Measurements from ENCODE around the gene LRRN2.

Gene LRRN2

DNA sequence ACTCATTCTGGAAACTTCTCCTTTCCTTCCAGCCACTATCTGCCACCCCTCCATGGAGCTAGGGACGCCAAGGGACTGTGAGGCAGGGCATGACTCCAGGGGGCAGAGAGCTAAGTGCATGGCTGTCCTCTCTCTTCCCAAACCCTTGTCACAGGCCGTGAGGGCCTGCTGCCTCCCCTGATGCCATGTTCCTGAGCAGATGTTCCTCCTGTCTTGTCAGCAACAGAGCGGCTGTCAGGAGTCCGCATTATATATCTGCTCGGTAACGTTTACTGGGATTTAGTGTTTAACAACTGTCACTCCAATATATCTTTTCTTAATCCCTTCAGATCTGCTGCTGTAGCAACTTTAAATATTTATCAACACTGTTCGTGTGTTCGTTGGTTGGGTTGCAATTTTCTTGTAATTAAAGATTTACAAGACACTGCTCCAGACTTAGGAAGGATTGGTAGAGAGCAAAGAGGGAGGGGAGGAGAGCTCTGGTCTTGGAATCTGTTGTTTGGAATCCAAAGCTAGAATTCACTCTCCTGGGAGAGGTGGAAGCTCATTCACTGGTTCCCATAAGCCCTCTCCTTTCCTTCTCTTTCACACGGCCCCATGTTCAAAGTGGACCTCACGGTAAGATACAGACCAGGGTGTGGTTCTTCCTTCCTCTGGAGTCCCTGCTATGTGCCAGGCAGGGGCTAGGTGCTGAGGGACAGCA is 93.1 kb downstream of the LRRN2 start:
- TF ChIP-seq, protein P1, sequence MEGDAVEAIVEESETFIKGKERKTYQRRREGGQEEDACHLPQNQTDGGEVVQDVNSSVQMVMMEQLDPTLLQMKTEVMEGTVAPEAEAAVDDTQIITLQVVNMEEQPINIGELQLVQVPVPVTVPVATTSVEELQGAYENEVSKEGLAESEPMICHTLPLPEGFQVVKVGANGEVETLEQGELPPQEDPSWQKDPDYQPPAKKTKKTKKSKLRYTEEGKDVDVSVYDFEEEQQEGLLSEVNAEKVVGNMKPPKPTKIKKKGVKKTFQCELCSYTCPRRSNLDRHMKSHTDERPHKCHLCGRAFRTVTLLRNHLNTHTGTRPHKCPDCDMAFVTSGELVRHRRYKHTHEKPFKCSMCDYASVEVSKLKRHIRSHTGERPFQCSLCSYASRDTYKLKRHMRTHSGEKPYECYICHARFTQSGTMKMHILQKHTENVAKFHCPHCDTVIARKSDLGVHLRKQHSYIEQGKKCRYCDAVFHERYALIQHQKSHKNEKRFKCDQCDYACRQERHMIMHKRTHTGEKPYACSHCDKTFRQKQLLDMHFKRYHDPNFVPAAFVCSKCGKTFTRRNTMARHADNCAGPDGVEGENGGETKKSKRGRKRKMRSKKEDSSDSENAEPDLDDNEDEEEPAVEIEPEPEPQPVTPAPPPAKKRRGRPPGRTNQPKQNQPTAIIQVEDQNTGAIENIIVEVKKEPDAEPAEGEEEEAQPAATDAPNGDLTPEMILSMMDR (IDR thresholded peaks at IDR 0.05; ENCODE audit: borderline replicate concordance, control extremely low read depth, extremely low read depth, insufficient read depth, missing control alignments), result no peak
- no peak for DNase-seq (ENCODE audit: low spot score)
- in situ Hi-C loops (cut with MboI; ENCODE audit: low sequenced_read_pairs, unreplicated experiment), result loop anchor here (10.0 kb wide), 1 partner anchor 82 kb away; no protein-coding TSS in a partner anchor

DNA sequence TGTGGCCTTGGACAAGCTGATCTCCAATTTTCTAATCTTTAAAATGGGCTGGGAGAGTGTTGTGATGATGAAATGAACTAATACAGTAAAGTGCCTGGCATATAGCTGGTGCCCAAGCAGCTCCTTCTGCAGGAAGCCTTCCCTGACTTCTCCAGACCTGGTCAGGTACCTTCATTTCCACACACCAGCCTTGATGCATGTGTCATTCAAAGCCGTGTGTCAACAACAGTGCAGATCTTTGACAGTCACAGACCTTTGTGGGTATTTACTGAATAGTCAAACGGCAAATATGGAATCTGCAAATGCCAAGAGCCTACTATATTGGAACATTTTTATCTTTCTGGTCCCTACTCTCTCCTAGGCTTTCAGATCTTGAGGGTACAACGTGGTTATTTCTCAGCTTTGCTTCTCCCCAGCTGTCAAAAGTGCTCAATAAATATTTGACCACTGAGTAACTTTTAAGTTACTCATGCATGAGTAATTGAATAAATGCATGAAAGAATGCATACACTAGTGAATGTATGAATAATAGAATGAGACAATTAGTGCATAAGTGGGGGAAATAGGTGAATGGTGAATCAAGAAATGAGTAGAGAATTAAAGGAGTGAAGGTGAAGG is 94.0 kb downstream of the LRRN2 start:
- TF ChIP-seq, protein P1 (IDR thresholded peaks at IDR 0.05; ENCODE audit: borderline replicate concordance, control extremely low read depth, extremely low read depth, insufficient read depth, missing control alignments), result no peak
- in situ Hi-C loops (cut with MboI; ENCODE audit: low sequenced_read_pairs, unreplicated experiment), result loop anchor here (10.0 kb wide), 1 partner anchor 83 kb away; no protein-coding TSS in a partner anchor
- no peak for DNase-seq (ENCODE audit: low spot score)

DNA sequence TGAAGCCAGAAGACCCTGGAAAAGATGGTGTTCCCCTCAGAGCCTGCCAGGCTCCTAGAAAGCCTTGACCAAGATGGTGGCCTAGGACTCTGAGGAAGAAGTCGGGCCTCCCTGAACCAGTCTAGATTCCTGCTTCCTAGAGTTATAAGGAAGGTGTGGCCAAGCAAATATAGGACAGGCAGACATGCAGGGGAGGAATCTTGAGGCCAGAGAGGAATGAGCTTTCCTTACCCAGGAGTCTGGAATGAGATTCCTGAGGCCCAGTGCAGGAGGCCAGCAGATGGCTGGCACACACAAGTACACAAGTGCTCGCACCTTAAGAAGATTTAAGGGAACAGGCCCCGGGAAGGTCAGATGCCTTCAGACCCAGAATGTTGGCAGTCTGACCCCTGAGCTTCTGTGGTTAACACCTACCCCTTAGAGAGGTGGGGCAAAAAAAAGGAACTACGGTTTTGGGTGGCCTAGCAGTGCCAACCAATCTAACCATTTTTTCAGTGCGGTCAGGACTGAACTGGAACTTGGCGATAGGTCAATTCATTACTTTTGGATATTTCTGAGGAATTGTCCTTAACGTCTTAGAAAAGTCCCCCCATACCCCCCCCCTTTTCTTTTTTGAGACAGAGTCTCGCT is 96.0 kb downstream of the LRRN2 start:
- DNase-seq (ENCODE audit: low spot score), result no peak
- in situ Hi-C loops (cut with MboI; ENCODE audit: low sequenced_read_pairs, unreplicated experiment), result loop anchor here (10.0 kb wide), 1 partner anchor 85 kb away; no protein-coding TSS in a partner anchor

DNA sequence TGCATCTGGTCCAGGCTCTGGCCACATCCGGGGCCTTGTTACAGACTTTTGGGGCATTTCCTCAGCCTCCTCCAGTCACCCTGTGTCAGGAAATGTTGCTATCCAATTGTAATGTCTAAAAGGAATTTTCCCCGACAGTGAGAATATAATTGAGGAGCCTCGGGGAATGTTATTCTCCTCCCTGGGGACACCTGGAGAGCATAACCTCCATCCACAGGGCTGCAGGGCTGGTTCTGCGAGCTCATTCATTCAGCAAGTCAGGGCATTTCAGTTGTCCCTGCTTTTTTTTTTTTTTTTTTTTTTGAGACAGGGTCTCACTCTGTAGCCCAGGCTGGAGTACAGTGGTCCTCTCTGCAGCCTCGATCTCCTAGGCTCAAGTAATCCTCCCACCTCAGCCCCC is 96.7 kb downstream of the LRRN2 start:
- no peak for DNase-seq (ENCODE audit: low spot score)
- in situ Hi-C loops (cut with MboI; ENCODE audit: low sequenced_read_pairs, unreplicated experiment), result no loop called here
- TF ChIP-seq, protein P1 (IDR thresholded peaks at IDR 0.05; ENCODE audit: borderline replicate concordance, control extremely low read depth, extremely low read depth, insufficient read depth, missing control alignments), result no peak

More for the DNA sequence above, 96.0 kb downstream of the LRRN2 start:
- TF ChIP-seq, protein P1 (IDR thresholded peaks at IDR 0.05; ENCODE audit: borderline replicate concordance, control extremely low read depth, extremely low read depth, insufficient read depth, missing control alignments), result no peak

DNA sequence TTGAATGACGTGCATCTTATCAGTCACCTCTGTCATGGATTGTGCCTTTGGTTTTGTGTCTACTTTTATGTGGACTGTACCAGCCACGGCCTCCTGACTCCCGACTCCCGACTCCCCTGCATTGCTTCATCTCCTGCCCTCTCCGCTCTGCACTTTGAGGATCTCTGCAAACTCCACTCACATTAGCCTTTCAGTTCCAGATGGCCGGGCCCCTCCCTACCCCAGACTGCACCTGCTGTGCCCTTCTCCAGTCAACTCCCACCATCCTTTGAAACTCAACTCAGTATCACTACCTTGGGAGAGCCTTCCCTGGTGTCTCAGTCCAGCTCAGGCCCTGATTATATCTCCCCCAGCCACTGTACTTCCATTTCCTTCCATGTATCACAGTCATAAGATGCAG is 97.9 kb downstream of the LRRN2 start:
- TF ChIP-seq, protein P1 (IDR thresholded peaks at IDR 0.05; ENCODE audit: borderline replicate concordance, control extremely low read depth, extremely low read depth, insufficient read depth, missing control alignments), result no peak
- no peak for DNase-seq (ENCODE audit: low spot score)
- in situ Hi-C loops (cut with MboI; ENCODE audit: low sequenced_read_pairs, unreplicated experiment), result no loop called here

DNA sequence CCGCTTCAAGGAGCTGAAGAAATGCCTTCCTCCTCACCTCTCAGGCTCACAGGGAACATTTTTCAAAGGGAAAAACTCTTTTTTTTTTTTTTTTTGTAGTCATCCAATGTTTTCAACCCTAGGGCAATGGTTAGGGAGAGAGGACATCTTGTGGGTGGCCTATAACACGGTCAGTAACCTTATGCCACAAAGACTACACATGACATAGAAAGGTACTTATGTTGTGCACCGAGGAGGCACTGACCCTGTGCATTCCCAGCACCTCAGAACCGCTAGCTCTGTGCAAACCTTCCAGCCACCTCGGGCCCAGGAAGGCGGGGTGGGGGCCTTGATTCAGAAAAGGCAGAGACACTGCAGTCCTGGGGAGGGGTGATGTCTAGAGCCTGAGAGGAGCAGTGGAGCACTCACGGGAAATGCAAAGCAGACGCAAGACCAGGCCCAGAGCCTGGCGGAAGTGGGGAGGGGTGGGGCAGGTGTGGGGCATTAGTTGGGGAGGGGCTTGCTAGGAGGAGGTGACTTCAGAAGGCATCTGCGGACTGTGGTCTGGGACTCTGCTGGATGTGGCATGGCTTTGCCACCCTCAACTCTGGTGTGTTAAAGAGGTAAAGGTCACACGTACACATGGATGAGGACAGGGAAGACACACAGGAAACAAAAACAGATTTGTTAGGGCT is 100.7 kb downstream of the LRRN2 start:
- in situ Hi-C loops (cut with MboI; ENCODE audit: low sequenced_read_pairs, unreplicated experiment), result no loop called here
- DNase-seq (ENCODE audit: low spot score), result no peak
- TF ChIP-seq, protein P1 (IDR thresholded peaks at IDR 0.05; ENCODE audit: borderline replicate concordance, control extremely low read depth, extremely low read depth, insufficient read depth, missing control alignments), result no peak
